GM06990 (cell line): Measurements from ENCODE around the gene RHBDL3.
"Not testable (repeated sequence)": the region's sequence is repeated elsewhere in the genome, so short reads cannot be mapped to it uniquely, and the experiment has no call there.

Experiments used
- DNase-seq: peaks from one replicate; pipeline ENCODE4 v3.0.0-alpha.2; 2011; ENCODE audit not compliant: insufficient read length; ENCODE audit errors: extremely low read depth
- H3K27me3 ChIP-seq: replicated peaks from 2 replicates; pipeline ENCODE4 v1.6.0; 2011; ENCODE audit warnings: low read length; ENCODE audit not compliant: control insufficient read depth, insufficient read depth
- H3K36me3 ChIP-seq: 2 replicates; pipeline ENCODE4 v1.5.1; 2011; ENCODE audit warnings: low read length; ENCODE audit not compliant: control insufficient read depth, insufficient read depth
- H3K4me3 ChIP-seq: replicated peaks from 2 replicates; pipeline ENCODE4 v1.5.1; 2011; ENCODE audit warnings: low read depth, mild to moderate bottlenecking, control low read depth, low read length
- CTCF ChIP-seq: IDR thresholded peaks from 2 replicates; pipeline ENCODE4 v1.5.1; 2011; ENCODE audit warnings: low read length, control low read depth, mild to moderate bottlenecking, inconsistent platforms; ENCODE audit not compliant: insufficient read depth, poor library complexity, severe bottlenecking

Gene RHBDL3

DNA sequence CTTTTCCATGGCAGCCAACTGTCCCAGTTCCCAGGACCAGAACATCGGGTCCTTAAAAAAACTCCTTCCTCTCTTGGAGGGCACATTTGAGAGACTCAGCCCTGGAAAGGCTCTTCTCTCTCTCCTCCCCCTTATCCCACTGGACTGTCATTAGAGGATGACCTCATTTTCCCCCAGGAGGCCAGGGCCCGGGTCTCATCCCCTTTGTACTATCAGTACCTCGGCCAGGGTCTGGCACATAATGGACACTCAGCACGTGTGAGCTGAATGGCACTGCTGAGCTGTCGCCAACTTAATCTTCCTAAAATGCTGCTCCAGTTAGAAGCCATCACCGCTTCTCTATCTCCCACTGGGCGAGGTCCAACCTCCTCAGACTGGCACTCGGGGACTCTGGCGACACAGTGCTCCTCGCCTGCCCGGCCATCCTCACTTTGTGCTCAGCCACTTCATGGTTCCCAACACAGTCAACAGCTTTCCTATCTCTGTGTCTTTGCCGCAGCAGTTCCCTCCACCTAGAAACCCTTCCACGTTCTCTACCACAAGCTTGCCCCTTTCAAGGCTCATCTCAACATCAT is 3.6 kb upstream of the RHBDL3 start:
- TF ChIP-seq CTCF = no peak
- no peak overlapping the region for H3K4me3 ChIP-seq
- H3K36me3 ChIP-seq = no peaks in the 10 kb centered on the region
- H3K27me3 ChIP-seq = peaks cover 4% of the 10 kb centered on the region; the same call in 1 of the 2 replicates
- DNase-seq = no peak

DNA sequence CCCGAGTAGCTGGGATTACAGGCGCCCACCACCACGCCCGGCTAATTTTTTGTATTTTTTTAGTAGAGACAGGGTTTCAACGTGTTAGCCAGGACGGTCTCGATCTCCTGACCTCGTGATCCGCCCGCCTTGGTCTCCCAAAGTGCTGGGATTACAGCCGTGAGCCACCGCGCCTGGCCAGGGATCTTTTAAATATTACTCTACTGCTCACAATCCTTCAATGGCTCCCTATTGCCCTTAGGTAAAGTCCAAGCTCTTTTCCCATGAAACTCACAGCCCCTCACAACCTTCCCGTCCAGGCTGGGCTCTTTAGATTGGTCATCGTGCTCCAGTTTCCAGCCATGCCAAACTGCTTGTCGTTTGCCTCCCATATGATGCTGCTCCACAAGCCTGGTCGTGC is 2.1 kb upstream of the RHBDL3 start:
- DNase-seq, H3K27me3 ChIP-seq, H3K36me3 ChIP-seq, H3K4me3 ChIP-seq: not testable (repeated sequence)

DNA sequence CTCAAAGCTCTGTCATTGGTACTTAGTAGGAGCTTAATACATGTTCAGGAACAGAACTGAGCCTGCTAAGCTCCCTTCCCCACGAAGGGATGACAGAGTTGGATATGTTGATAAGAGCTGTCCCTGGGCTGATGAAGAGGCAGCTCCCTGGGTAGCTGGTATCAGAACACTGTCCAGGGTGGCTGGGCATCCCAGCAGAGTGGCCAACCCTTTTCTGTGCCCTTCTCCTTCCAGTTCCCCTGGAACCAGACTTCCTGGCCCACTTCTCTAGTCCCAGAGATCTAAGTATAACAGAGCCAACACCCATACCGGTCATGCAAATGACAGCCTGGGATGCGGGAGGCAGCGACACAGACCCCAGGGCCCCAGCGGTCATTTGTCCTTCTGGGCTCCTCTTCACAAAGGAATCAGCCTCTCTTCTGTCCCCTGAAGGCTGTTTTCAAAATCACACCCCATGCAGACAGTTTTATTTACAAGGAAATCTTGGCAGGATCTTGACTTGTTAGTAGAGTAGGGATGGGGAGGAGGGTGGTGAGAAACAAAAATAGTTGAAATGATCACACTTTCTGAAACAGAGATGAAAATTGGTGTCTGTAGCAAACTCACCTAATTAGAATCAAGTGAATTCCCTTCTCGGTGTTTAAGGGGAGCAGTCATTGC is 1.4 kb upstream of the RHBDL3 start:
- Histone ChIP-seq H3K36me3 (no peaks in the 10 kb centered on the region), H3K27me3 (peaks cover 6% of the 10 kb centered on the region), H3K4me3 (no peak overlapping the region)
- TF ChIP-seq CTCF = no peak
- DNase-seq = no peak

GRCh38 chr17:32264823-32265191 is 825 bp upstream of the RHBDL3 start:
- H3K27me3 ChIP-seq = peaks cover 6% of the 10 kb centered on the region

GRCh38 chr17:32266051-32266388 is 388 bp downstream of the RHBDL3 start:
- Histone ChIP-seq H3K4me3 (peak overlapping the region; percentile 57), H3K36me3 (no peaks in the 10 kb centered on the region), H3K27me3 (peaks cover 6% of the 10 kb centered on the region)
- TF ChIP-seq CTCF = no peak
- DNase-seq = no peak

More at GRCh38 chr17:32264823-32265191, 825 bp upstream of the RHBDL3 start:
- TF ChIP-seq CTCF = no peak
- Histone ChIP-seq H3K4me3 (no peak overlapping the region), H3K36me3 (no peaks in the 10 kb centered on the region)
- DNase-seq = no peak

- peak overlapping the region; percentile 57 for H3K4me3 ChIP-seq
- DNase-seq = no peak
- H3K36me3 ChIP-seq = no peaks in the 10 kb centered on the region
- no peak for TF ChIP-seq CTCF
- H3K27me3 ChIP-seq = peaks cover 6% of the 10 kb centered on the region
Observed at GRCh38 chr17:32266389-32267301, 1.0 kb downstream of the RHBDL3 start.
